Ecto neural progenitor cell (in vitro differentiated cells): ENCODE results near the gene ACACA.
"Not testable (repeated sequence)": the region's sequence is repeated elsewhere in the genome, so short reads cannot be mapped to it uniquely, and the experiment has no call there.

ENCODE experiments used
- DNase-seq: peaks from one replicate; pipeline ENCODE4 v3.0.0-alpha.2; 2018; ENCODE audit warnings: low spot score

The ACACA gene

GRCh38 chr17:37393352-37393751, 13.3 kb downstream of the ACACA start:
- no peak for DNase-seq

DNA sequence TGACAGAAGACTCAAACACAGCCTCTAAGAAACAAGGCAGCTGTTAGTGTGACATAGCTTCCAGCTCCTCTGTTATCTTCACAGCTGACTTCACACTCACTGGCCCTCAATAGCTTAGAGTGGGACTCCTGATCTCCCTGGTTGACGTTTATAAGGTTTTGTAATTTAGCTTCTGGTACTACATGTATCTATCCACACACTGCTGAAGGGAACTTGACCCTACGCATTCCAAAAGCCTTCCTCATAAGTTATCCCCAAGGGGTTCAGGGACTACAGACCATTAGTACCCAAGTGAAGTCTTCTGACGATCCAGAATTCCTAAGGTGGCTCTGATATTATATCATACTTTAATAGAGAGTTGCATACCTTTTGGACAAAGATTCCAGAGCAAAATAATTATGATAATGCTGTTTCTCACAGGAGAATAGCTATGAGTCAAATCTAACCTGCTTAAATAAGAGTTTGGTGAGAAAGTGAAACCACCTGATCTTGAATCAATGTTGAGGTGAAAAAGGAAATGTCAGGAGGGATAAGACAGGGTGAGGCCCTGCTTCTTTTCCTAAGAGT, 14.5 kb downstream of the ACACA start:
- no peak for DNase-seq

DNA sequence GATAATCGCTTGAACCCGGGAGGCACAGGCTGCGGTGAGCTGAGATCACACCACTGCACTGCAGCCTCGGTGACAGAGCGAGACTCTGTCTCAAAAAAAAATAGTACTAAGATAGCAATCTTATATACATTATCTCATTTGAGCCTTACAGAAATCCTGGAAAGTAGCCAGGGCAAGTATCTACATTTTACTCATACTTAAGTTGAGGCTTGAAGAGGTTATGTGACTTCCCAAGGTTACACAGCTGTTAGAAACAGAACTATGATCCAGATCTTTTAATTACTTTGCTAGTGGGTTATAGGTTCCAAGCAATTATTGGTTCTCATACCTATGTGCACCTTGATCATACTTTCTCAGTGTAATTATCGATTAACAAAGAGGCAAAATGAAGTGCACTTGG, 15.5 kb downstream of the ACACA start:
- DNase-seq, result no peak

DNA sequence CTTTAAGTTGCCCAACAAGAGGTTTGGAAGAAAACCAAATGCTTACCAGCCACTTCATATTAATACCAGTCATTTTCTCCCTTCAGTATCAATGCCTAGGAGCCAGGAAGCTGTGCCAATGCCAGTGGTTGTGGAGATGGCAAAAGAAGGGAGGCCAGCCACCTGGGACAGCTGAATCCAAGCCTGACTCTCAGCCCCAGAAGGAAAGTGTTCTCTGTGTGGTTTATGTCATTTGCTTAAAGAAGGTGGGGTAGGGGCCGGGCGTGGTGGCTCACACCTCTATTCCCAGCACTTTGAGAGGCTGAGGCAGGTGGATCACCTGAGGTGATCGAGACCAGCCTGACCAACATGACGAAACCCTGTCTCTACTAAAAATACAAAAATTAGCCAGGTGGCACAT, 17.5 kb downstream of the ACACA start:
- no peak for DNase-seq

- DNase-seq, result no peak
These were observed 18.4 kb downstream of the ACACA start for GRCh38 chr17:37388266-37388665.

DNA sequence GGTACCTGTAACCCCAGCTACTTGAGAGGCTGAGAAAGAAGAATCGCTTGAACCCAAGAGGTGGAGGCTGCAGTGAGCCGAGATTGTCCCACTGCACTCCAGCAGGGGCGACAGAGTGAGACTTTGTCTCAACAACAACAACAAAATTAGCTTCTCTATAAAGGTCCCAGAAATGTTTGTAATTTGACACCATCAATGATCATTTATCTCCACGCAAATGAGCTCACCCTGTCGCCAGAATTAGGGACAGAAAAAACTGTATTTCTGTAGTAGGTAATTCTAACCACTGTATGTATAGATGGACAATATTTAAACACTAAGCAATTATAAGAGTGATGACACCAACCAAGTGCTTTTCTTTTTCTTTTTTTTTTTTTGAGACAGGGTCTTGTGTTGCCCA, 20.2 kb downstream of the ACACA start:
- no peak for DNase-seq

- DNase-seq, result no peak
These were observed 21.1 kb downstream of the ACACA start for GRCh38 chr17:37385474-37385990.

GRCh38 chr17:37384560-37385149, 22.0 kb downstream of the ACACA start:
- no peak for DNase-seq

- DNase-seq, result no peak
These were observed 24.6 kb downstream of the ACACA start for GRCh38 chr17:37382056-37382455.

DNA sequence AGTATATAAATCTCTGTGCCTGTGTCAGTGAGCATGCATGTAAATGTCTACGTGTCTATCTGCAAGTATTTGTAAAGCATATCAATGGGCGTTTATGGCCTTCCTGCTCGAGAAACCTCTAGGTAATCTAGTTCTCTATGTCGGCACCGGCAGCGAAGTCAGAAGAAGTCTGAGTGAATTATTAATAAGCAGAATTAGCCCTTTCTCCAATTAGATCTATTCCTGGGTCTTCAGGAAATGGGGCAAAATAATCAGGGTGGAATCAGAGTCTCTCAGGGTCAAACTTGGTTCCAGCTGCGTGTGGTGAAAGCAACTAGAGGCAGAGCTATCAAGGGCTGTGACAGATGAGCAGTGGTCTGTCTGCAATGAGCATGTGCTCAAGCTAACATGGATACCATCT, 30.9 kb downstream of the ACACA start, which contains the start of gene C17orf78:
TSS of gene C17orf78 (plus strand) at position 280 of the 400 bp plus-strand sequence. CDS start at position 388, 108 bp downstream.
- no peak for DNase-seq

GRCh38 chr17:37373530-37374159, 33.0 kb downstream of the ACACA start:
- DNase-seq, result peak; percentile 78

DNA sequence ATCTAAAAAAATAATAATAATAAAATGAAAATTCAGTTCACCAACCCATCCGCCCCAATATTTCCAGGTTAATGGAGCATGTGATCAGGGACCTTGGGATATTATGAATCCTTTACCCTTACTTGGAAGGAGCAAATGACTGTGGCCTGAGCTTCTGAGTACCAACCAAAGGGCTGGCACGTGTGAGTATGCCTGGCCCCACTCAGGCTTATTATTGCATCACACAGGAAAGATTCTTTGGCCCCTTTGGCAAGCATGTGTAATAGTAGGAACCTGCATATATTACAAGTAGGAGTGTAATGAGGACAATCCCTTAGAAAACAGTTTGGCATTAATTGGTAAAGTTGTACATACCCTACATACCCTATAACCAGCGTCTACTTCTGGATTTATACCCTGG, 38.1 kb downstream of the ACACA start:
- DNase-seq, result no peak

DNA sequence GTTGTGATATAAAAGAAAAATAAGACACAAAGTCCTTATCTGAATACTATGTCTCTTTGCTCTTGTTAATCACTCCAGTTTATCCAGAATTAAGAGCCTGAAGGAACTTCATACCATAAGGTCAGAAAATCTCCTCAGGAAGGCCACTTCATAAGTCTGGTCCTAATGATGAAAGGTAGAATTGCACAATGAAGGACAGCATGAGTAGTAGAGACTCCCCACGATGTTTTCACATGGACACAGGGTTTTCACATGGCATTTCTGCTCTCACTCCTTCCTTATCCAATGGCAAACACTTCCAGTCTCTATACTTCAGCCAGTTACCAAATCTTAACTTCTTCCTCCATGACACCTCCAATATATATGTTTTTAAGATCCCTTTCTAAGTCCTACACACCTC, 41.0 kb downstream of the ACACA start:
- DNase-seq, result no peak

- no peak for DNase-seq
These were observed 45.1 kb downstream of the ACACA start for GRCh38 chr17:37361543-37361942.

DNA sequence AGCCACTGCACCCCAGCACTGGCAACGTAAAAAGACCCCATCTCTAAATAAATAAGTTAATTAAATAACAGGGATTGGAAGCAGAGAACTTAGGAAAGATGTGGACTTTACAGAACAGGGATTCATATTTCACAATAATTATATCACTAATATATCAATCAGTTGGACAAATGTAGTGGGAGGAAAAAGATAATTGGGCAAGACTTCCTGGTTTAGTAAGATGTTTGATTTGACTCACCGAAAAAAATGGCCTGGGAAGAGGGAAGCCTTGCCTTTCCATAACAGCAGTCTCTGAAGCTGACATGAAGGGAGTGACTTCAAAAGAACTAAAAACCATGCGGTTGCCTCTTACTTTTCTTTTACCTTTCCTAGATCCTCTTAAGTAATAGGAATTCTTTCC, 46.0 kb downstream of the ACACA start:
- DNase-seq, result no peak

GRCh38 chr17:37359682-37360188, 46.9 kb downstream of the ACACA start:
- no peak for DNase-seq

DNA sequence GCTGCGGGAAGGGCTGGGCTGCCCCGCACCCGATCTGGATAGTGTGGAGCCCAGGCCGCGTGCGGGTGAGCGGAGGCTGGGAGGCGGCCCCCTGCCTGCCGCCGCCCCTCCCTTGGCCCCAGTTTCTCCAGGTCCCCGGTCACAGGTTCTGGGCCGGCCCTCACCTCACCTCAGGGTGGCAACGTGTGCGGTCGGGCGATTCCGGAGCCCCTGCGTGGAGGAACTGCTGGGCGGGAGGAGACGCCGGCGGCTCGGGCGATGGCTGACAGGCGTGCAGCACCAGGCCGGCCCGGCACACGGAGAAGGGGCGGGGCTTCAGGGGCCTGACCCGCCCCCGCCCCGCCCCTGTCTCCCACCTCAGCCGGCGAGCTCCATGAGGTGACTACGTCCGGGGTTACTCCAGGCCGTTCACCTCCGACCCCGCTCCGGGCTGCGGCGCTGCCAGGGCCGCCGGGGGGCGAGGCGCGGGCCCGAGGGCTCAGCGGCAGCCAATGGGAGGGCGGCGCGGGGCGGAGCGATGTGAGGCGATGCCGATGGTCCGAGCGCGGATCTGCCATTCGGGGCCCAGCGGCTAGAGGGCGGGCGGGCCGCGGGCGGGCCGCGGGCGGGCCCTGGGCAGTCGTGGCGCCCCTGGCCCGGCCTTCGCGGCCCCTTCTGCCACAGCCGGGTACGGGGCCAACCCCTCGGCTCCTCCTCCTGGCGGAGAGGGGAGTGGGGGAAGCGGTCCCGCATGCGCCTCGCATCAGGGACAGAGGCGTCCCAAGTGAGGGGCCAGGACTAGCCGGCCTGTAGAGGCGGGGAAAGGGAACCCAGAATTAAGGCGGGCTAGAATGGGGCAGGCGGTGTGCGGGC, 47.6 kb downstream of the ACACA start:
- peak; percentile 100 for DNase-seq

GRCh38 chr17:37358098-37358829, 48.4 kb downstream of the ACACA start:
- peak; percentile 93 for DNase-seq

DNA sequence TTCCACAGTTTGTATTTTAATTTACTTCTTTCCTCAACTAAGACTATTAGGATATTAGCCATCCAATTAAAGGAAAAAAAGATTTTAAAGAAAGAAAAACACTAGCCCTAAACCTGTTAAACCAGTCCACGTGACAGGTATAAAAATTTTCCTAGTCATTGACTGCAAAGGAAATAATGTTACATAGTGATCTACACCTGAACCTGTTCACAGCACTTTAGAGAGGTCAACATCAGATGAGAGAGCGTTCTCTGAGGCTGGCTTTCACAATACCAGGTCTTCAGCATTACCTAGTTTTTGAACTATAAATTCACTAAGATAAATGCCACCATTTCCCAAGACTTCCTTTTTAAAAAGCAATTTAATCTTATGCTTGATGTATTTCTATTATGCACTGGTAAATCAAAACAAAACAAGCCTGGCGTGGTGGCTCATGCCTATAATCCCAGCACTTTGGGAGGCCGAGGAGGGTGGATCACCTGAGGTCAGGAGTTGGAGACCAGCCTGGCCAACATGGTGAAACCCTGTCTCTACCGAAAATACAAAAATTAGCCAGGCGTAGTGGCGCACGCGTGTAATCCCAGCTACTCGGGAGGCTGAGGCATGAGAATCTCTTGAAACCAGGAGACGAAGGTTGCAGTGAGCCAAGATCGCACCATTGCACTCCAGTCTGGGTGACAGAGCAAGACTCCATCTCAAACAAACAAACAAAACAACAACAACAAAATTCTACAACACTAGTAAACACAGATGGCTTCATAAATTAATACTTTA, 49.7 kb downstream of the ACACA start:
- DNase-seq, result not testable (repeated sequence)

GRCh38 chr17:37346863-37347402, 59.7 kb downstream of the ACACA start:
- DNase-seq, result not testable (repeated sequence)

DNA sequence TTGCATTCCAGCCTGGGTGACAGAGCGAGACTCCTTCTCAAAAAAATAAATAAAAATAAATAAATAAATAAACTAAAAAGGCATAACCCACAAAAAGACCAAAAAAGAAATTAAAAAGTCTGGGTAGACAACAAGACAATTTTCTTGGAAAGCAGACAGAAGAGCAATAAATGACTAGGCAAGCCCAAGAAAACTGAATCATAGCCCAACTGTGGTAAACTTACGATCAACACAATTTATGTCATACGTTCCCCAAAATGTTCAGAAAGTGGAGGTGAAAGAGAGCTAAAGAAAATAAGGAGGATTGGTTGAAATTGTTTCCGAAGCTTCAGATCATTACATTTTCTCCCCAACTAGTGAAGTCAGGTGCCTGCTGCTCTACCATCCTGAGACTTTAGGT, 62.1 kb downstream of the ACACA start:
- no peak for DNase-seq
